Myocyte (in vitro differentiated cells): ENCODE measurements around the gene USP5. TPM values are rescaled to one million over a fixed set of nuclear protein-coding genes. Genes with fewer than 3 reads are reported as not detected.

ENCODE experiments used
- DNase-seq: peaks from one replicate; pipeline ENCODE4 v3.0.0-alpha.2; 2012; ENCODE audit warnings: low read depth
- total RNA-seq: library from RNA; depleted of rRNA; stranded (reverse); fragments of >200 nt; gene quantifications from 2 replicates; pipeline ENCODE4 v1.2.3, GENCODE V29; 2014

USP5 gene
- total RNA-seq, 1 donor from 2014 or later, result 146 TPM

DNA sequence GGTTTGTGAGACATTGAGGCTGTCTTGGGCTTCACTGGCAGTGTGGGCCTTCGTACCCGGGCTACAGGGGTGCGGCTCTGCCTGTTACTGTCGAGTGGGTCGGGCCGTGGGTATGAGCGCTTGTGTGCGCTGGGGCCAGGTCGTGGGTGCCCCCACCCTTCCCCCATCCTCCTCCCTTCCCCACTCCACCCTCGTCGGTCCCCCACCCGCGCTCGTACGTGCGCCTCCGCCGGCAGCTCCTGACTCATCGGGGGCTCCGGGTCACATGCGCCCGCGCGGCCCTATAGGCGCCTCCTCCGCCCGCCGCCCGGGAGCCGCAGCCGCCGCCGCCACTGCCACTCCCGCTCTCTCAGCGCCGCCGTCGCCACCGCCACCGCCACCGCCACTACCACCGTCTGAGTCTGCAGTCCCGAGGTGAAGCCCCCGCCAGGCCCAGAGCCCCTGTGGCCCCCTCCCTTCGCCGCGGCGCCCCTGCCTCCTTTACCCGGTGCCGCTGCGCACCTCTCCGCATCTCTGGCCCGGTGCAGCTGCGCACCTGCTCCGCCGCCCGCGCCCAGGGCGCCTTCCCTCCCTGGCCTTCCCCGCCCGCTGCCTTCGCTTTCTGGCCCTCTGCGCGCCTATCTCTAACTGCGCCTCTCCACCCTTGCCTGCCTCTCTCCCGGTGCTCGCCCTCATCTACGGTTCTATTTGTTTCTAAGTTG, 62.4 kb downstream of the USP5 start, which contains the start of gene ENO2:
Gene ENO2, plus strand, starts transcription at position 335 of the 701 bp plus-strand sequence. CDS start 1,253 bp downstream, outside the sequence.
- DNase-seq, result peak; percentile 66

DNA sequence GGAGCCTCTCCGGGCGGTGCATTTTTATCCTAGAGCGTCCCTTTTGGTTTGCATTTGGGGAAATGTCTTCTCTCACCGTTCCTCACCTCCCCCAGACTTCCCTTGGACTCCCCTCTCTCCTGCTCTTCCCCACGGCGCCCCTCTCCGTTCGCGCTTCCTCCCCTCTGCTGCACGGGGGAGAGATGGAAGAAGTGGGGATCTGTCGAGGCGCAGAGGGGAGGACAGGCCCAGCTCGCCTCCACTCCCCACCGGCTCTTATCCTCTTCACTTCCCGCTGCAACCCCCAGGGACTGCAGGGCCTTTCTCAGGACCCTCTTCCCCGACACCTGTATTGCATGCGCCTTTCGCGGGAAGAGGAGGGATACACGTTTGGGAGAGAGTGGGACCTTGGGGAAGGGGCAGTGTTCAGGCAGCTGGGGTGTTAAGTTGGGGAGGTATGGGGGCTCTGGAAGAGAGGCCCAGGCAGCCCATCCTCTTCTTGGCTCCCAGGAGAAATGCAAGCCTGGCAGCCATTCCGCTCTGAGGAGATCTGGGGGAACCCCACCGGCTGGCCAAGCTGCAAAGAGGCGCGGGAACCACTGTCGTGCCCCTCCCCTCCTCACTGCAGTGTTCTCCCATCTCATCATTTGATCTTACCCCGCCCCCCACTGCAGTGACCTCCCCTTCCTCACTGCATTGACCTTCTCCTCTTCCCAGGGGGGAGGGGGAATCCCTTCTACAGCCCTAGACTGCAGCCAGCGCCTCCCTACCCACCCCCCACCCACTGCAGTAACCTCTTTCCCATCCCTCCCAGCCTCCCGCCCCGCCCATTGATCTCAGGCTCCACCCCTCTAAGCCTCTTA, 63.2 kb downstream of the USP5 start:
- DNase-seq, result no peak

DNA sequence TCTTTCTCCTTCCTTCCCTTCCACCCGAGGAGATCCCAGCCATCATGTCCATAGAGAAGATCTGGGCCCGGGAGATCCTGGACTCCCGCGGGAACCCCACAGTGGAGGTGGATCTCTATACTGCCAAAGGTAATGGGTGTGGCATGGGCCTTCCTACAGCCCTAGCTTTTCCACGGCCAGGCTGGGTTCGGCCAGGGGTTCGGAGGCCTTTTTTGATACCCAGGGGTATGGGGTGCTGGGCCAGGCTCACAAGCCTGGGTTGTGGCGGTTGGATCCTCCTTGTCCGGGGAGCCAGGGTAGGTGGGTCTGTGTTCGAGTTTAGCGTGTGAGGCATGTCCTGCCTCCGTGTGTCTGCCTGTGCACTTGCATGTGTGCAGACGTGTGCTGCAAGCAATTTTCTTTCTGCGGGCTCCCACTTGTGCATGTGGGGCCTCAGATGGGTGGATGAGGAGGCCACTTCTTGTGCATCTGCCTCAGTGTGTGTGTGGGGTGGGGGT, 63.9 kb downstream of the USP5 start:
- DNase-seq, result no peak

Other genes starting within 250 kb of the USP5 start
- gene CHD4, start 244.8 kb upstream of the USP5 start, total RNA-seq, result 368 and 425 TPM in 2 replicates
- not detected in 2 replicates for gene LPAR5, start 216.2 kb upstream of the USP5 start, total RNA-seq
- gene ACRBP, start 204.7 kb upstream of the USP5 start, total RNA-seq, result 0.16 TPM in 2 replicates
- 41.0 and 53.8 TPM in 2 replicates for gene ING4, start 189.0 kb upstream of the USP5 start, total RNA-seq
- gene ZNF384, start 162.8 kb upstream of the USP5 start, total RNA-seq, result 16.9 and 22.3 TPM in 2 replicates
- not detected in 2 replicates for gene PIANP, start 151.3 kb upstream of the USP5 start, total RNA-seq
- 118 and 125 TPM in 2 replicates for gene COPS7A, start 128.1 kb upstream of the USP5 start, total RNA-seq
- 243 and 270 TPM in 2 replicates for gene MLF2, start 99.0 kb upstream of the USP5 start, total RNA-seq
- gene PTMS, start 85.8 kb upstream of the USP5 start, total RNA-seq, result 140 and 148 TPM in 2 replicates
- gene LAG3, start 79.6 kb upstream of the USP5 start, total RNA-seq, result 0.57 TPM in 1 of 2 replicates, not detected in the other
- not detected in 2 replicates for gene CD4, start 62.6 kb upstream of the USP5 start, total RNA-seq
- 2.5 and 4.6 TPM in 2 replicates for gene GPR162, start 30.3 kb upstream of the USP5 start, total RNA-seq
- gene P3H3, start 23.7 kb upstream of the USP5 start, total RNA-seq, result 21.4 and 25.6 TPM in 2 replicates
- 1.7 and 2.0 TPM in 2 replicates for gene GNB3, start 11.2 kb upstream of the USP5 start, total RNA-seq
- 1.9 and 3.5 TPM in 2 replicates for gene CDCA3, start 864 bp upstream of the USP5 start, total RNA-seq
- 1,115 and 1,161 TPM in 2 replicates for gene TPI1, start 15.4 kb downstream of the USP5 start, total RNA-seq
- gene SPSB2, start 21.2 kb downstream of the USP5 start, total RNA-seq, result 9.5 and 10.0 TPM in 2 replicates
- 11.1 and 12.1 TPM in 2 replicates for gene LRRC23, start 52.7 kb downstream of the USP5 start, total RNA-seq
- gene ENO2, start 62.4 kb downstream of the USP5 start, total RNA-seq, result 9.0 and 9.9 TPM in 2 replicates
- 11.3 and 15.2 TPM in 2 replicates for gene ATN1, start 75.8 kb downstream of the USP5 start, total RNA-seq
- gene RNU7-1, start 91.7 kb downstream of the USP5 start, total RNA-seq, result not detected in 2 replicates
- gene C12orf57, start 91.9 kb downstream of the USP5 start, total RNA-seq, result 116 and 166 TPM in 2 replicates
- 1.5 TPM in 1 of 2 replicates, not detected in the other for gene PTPN6, start 99.2 kb downstream of the USP5 start, total RNA-seq
- 222 and 275 TPM in 2 replicates for gene PHB2, start 118.5 kb downstream of the USP5 start, total RNA-seq
- gene EMG1, start 118.8 kb downstream of the USP5 start, total RNA-seq, result 33.3 and 52.3 TPM in 2 replicates
- gene LPCAT3, start 166.3 kb downstream of the USP5 start, total RNA-seq, result 55.7 and 79.8 TPM in 2 replicates
- gene C1S, start 208.6 kb downstream of the USP5 start, total RNA-seq, result 85.7 and 119 TPM in 2 replicates
- 203 and 282 TPM in 2 replicates for gene C1R, start 240.3 kb downstream of the USP5 start, total RNA-seq